GM12875 (cell line): Measurements from ENCODE around the gene RPS6KA5.

Source experiments
- H3K4me3 ChIP-seq: one replicate; pipeline ENCODE4 v1.5.1; 2011; ENCODE audit warnings: low read depth, low read length, control low read depth
- CTCF ChIP-seq: IDR thresholded peaks from 2 replicates; pipeline ENCODE4 v1.5.1; 2011; ENCODE audit warnings: low read depth, mild to moderate bottlenecking, control low read depth, inconsistent platforms, low read length, moderate library complexity, borderline replicate concordance; ENCODE audit not compliant: insufficient read depth

The RPS6KA5 gene

DNA sequence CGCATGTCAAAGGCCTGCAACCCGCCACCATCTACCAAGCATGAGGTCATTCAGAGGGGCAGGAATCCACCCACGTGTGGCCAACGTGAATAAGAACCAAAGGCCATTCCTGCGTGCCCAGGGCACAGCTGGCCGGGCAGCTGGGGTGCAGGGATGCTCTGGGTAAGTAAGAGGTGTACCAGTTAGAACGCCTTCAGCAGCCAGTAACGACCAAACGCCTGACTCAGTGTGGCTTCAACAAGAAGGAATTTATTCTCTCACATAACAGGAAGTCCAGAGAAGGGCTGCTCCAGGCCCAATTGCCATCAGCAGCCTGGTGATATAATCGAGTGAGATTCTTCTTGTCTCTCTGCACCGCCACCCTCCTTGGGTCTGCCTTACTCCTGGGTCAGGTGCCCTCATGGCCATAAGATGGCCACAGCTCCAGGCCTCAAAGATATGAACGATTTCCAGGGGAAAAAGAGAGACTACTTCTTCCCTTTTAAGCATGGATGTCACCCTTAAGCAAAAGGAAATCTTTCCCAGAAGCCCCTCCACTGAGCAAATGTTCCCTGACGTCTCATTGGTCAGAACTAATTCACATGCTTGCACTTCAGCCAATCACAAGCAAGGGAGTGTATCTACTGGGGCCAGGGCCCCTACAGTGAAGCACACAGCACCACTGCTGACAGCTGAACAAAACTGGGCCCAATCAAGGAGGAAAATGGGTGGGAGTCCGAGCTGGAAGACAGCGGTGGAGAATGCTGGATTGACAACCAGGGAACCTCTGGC, 251.5 kb downstream of the RPS6KA5 start:
- TF ChIP-seq CTCF, result no peak
- H3K4me3 ChIP-seq, result no peak overlapping the region

DNA sequence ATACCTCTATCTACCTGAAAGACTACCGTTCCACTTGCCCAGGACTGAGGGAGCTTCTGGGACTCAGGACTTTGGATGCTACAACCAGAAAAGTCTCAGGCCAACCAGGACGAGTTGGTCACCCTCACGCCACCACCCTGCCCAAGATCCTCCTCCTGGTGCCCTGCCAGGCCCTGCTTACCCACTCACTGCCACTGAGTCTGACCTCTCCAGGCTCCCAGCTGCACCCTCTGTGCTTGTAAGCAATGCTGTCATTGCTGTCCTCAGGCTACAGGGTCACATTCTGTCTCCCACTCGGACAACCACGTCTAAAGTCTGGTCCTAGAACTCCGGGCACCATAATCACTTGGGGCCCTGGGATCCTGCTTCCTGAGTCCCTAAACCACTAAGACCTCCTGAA, 253.4 kb downstream of the RPS6KA5 start:
- TF ChIP-seq CTCF, result no peak

GRCh38 chr14:90805662-90806540, 254.5 kb downstream of the RPS6KA5 start:
- TF ChIP-seq CTCF, result no peak
- no peak overlapping the region for H3K4me3 ChIP-seq

More for the DNA sequence above, 253.4 kb downstream of the RPS6KA5 start:
- no peak overlapping the region for H3K4me3 ChIP-seq

DNA sequence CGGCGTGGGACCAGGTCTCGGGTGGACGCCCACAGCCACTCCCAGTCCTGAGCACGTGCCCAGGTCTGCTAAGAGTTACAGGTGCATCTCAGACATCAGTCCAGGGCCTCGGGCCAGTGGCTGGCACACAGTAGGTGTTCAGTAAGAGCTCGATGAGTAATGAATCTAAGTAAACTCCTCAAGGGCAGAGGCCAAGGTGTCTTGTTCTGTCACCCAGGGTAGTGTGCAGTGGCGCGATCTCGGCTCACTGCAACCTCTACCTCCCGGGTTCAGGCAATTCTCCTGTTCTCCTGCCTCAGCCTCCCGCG, 255.4 kb downstream of the RPS6KA5 start:
- no peak overlapping the region for H3K4me3 ChIP-seq
- no peak for TF ChIP-seq CTCF

- TF ChIP-seq CTCF, result no peak
- H3K4me3 ChIP-seq, result no peak overlapping the region
Measured at GRCh38 chr14:90804292-90805083, 256.0 kb downstream of the RPS6KA5 start.

DNA sequence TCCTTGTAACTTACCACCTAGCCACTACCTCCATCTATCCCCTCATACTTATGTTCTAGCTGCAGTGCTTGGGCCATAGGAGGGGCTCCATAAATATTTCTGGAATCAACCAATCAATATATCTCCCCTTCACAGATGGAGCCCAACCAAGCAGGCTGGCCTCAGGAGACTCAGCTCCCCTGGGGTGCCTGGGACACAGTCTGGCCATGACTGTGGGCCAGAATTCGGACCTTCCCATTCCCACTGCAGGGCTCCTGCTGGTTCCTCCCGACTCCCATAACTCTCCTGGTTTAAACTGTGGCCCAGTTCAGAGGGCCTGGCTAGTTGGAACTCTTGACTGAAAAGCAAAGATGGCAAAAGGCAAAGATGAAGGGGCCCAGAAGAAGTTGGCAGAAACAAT, 257.2 kb downstream of the RPS6KA5 start:
- no peak overlapping the region for H3K4me3 ChIP-seq
- no peak for TF ChIP-seq CTCF

- no peak for TF ChIP-seq CTCF
- H3K4me3 ChIP-seq, result no peak overlapping the region
Measured at GRCh38 chr14:90799420-90799819, 261.0 kb downstream of the RPS6KA5 start.
